ENCODE results near the gene G6PC2.
"Not testable (repeated sequence)": the region's sequence is repeated elsewhere in the genome, so short reads cannot be mapped to it uniquely, and the experiment has no call there.

G6PC2 gene, protein sequence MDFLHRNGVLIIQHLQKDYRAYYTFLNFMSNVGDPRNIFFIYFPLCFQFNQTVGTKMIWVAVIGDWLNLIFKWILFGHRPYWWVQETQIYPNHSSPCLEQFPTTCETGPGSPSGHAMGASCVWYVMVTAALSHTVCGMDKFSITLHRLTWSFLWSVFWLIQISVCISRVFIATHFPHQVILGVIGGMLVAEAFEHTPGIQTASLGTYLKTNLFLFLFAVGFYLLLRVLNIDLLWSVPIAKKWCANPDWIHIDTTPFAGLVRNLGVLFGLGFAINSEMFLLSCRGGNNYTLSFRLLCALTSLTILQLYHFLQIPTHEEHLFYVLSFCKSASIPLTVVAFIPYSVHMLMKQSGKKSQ

DNA sequence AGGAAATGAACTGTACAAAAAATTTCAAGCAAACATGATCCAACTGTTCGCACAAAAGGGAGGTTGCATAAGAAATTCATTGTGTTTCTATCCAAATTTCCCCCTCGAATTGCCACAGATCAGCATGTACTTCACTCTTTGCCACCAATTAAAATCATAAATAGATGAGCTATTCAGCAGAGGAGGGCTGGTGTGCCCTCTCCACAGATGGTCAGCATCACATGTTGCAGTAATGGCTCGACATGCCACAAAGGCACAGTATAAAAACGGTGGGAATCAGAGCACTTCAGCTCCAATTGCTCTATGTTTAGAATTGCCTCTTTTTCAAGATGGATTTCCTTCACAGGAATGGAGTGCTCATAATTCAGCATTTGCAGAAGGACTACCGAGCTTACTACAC, at the start of gene G6PC2:
Gene G6PC2 (plus strand): TSS at position 289 of the 400 bp plus-strand sequence. CDS start 41 bp downstream, at position 330.
- DNase-seq, result no peak

GRCh38 chr2:168851674-168852320, 49.3 kb upstream of the G6PC2 start:
- DNase-seq, result no peak

DNA sequence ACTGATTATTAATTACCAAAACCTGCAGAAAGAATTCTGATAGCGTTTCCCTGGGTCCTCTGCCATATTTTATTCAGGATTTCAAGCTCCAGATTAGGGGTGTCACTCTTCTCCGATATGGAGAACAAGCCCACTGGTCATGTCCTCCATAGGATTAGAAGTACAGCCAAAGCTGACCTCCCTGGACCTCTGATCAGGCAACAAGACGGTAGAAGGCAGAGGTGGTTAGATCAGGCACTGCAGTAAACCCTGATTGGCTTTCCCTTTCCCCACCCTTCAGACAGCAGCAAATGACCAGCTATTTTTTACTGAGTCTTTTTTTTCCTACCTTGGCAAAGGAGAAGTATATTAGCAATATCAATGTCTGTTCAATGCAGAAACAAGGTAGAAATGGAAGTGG, 48.6 kb upstream of the G6PC2 start:
- no peak for DNase-seq

DNA sequence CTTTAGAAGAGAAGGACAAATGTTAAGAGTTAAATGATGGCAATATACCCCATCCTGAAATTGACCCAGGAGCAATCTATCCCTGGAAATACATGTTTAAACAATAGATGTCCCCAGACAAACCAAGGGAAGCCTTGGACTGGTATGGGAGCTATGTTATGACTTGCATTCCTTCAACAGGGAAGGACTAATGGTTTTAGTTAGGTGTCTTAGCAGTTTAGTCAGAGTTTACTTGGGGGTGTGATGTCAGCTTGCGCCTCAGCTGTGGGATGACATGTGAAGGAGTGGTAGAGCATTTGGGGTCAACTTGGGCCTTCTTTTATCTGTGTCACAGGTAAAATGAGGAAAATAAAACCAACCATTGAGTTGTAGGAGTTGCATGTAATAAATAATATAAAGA, 47.6 kb upstream of the G6PC2 start:
- no peak for DNase-seq

GRCh38 chr2:168854651-168855050, 46.4 kb upstream of the G6PC2 start:
- no peak for DNase-seq

DNA sequence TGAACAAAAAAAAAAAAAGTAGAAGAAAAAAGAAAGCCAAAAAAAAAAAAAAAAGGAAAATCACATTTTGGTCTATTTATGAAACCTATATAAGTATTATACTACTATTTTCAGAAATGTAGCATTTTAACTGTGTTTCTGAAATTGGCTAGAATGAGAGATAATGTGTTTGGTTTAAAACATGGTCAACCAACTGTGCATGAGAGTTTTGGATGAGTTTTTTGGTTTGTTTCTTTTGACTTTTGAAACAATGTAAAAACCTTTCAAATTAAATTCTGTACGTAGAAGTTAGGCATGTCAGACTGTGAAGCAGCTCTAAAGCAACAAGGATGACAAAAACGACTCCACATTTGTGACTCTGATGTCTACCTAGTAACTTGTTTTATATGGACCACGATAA, 45.5 kb upstream of the G6PC2 start:
- no peak for DNase-seq

GRCh38 chr2:168858146-168858545, 42.9 kb upstream of the G6PC2 start:
- no peak for DNase-seq

GRCh38 chr2:168867164-168867563, 33.9 kb upstream of the G6PC2 start:
- not testable (repeated sequence) for DNase-seq

DNA sequence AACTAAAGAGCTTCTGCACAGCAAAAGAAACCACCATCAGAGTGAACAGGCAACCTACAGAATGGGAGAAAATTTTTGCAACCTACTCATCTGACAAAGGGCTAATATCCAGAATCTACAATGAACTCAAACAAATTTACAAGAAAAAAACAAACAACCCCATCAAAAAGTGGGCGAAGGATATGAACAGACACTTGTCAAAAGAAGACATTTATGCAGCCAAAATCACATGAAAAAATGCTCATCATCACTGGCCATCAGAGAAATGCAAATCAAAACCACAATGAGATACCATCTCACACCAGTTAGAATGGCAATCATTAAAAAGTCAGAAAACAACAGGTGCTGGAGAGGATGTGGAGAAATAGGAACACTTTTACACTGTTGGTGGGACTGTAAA, 30.7 kb upstream of the G6PC2 start:
- DNase-seq, result not testable (repeated sequence)

- DNase-seq, result not testable (repeated sequence)
These were observed 30.3 kb upstream of the G6PC2 start for GRCh38 chr2:168870824-168871223.

DNA sequence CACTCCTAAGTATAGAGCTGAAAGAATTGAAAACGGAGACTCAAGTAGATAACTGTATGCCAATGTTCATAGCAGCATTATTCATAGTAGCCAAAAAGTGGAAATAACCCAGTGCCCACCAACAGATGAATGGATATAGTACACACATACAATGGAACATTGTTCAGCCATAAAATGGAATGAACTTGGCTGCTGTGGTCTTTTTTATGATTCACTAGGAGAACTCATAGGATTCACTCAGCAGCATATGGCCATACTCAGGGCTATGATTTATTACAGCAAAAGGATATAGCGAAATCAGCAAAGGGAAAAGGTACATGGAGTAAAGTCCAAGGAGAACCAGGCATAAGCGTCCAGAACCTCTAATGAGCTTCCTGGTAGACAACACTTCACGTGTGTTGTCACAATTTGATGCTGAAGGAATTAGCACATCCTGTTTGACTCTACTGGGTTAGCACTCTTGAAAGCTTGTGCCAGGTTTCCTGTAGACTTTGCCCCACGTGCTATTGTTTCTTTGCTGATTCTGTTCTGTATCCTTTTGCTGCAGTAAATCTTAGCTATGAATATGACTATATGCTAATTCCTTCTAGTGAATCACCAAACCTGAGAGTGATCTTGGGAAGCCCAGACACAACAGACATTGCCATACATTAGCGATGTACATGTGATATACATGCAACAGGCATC, 26.6 kb upstream of the G6PC2 start:
- no peak for DNase-seq

DNA sequence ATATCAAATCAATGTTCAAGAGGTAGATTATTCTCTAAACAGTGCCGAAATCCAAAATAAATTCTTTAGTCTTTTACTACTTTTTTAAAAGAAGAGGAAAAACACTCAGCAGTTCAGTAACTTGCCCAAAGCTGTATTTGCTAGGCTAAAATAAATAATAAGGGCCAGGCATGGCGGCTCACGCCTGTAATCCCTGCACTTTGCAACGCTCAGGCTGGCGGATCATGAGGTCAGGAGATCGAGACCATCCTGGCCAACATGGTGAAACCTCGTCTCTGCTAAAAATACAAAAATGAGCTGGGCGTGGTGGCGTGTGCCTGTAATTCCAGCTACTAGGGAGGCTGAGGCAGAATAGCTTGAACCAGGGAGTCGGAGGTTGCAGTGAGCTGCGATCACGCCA, 18.9 kb upstream of the G6PC2 start:
- DNase-seq, result not testable (repeated sequence)

DNA sequence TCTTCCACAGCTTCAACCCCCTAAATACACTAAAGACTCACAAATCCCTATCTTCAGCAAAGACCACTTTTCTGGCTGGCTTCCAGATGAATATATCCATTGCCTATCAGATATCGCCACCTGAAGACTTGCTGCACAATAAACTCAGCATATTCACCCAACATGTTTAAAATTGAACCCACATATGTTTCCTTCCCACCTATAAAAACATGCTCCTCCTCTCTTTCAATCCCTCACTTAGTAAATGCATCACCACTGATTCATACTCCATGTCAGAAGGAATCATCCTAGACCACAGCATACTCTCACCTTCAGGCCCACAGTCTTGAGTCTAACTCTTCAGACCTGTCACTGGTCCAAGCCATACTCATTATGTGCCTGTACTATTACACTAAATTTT, 16.1 kb upstream of the G6PC2 start:
- no peak for DNase-seq

GRCh38 chr2:168889635-168890005, 11.5 kb upstream of the G6PC2 start:
- no peak for DNase-seq

DNA sequence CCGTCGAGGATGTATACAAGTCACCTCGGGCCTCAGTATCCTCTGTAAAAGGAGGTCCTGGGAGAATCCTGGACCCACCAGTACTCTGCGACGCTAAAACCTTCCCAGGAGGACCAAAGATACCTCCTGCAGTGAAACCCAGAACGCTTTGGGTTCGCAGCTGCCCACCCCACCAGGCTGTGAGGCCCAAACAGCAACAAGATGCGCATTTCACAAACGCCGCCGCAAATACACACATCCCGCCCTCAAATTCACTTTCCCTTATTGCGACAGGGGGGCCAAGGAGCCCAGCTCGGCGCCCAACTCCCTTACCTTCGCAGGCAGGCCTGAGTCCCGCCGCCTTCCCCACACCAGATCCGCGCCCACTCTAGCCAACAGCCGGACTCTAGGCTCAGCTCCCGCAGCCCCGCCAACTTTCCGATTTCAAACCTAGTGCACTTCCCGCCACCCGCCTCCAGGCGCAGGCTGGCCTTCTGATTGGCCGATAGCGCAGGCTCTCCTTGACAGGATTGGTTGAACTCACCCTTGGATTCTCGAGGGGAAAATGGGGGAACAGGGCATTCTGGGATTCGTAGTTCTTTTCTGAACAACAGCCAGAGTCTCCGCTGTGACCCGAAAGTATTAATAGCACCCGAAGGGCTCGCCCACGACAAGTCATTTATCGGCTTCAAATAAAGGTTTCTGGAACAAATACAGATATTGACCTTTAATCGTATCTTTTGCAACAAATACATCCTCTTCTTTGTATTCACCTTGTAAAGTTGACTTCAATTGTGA, 10.9 kb upstream of the G6PC2 start, which contains the start of gene SPC25:
Gene SPC25 (minus strand): TSS at position 425 of the 777 bp plus-strand sequence. CDS start 911 bp downstream, outside the sequence.
- DNase-seq, result peak; percentile 70

GRCh38 chr2:168892327-168892726, 8.8 kb upstream of the G6PC2 start:
- no peak for DNase-seq

DNA sequence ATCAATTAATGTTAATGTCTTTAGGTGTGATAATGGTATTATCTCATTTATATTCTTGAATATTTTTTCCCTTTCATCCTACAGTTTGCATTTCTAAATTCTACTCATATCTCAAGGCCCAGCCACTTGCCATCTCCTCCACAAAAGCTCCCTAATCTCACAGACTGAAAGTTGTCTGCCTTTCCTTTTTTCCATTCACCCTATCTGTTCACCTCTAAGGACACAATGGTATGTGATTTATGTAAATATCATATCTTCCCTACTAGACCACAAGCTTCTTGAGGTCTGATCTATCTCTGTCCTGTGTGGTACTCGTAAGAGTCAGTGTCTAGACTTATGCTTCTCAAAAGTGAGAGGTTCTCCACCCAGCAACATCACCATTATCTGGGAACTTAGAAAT, 7.0 kb upstream of the G6PC2 start:
- no peak for DNase-seq

DNA sequence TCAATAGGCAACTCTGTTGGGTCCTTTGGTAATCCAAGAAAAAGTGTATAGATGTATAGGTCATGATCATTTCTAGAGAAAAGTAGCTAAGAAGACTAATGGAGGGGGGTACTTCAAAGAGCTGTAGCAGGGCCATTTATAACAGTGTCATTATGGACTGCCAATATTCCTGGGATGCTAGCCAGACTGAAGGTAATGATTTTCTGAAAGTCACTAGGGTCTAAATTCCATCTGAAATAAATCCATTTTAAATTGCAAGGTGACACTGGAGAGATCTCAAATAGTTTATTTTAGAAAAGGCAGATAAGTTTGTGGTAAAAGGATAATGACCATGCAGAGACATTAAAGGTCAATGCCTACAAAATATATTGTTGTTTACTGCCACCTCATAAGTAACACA, 6.4 kb upstream of the G6PC2 start:
- DNase-seq, result no peak

DNA sequence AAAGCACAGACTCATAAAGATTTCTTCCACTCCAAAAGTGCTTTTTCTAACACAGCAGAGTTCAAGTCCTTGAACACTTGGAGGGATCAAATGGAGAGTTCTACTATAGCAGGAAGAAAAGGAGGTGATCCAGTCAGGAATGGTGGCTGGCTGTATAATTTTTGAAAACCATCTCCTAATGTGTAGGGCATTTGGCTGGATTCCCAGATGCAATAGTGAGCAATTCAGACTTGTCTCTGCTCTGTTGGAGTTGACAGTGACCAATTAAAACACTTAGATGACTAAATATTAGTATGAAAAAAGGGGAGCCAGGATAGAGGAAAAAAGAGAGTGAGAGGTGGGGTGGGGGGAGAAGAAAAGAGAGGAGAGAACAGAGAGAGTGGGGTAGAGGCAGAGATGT, 5.3 kb upstream of the G6PC2 start:
- no peak for DNase-seq

DNA sequence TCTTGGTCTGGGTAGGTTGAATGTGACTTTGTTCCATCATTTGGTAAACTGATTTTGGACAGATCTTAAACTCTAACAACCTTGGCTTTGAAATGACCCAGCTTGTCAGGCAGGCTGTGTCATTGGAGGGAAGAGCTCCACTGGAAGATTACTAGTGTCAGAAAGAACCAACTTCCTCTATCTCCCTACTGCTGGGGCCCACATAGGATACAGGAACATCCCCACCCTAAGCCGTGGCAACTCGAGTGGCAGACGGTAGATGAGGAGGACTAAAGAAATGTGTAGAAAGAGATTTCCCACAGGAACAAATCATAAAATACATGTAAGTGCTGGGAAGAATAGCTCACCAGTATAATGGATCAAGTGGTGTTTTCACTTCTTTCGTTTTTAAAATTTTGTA, 4.3 kb upstream of the G6PC2 start:
- no peak for DNase-seq

- no peak for DNase-seq
These were observed 3.6 kb upstream of the G6PC2 start for GRCh38 chr2:168897449-168897848.

DNA sequence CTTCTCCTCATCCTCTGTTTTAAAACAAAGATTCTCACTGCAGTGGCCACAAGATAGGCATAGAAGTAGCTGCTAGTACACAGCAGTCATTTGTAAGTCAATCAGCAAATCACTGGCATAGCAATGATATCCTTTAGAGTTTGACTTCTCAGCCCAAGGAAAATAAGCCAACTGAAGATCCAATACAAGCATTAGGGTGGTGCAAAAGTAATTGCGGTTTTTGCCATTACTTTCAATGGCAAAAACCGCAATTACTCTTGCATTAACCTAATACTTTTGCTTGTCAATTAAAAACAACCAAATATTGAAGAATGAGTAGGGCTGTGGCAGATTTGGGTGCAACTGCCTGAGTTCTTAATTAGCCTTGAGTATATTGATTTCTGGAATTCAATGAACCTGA, 2.8 kb downstream of the G6PC2 start:
- no peak for DNase-seq

DNA sequence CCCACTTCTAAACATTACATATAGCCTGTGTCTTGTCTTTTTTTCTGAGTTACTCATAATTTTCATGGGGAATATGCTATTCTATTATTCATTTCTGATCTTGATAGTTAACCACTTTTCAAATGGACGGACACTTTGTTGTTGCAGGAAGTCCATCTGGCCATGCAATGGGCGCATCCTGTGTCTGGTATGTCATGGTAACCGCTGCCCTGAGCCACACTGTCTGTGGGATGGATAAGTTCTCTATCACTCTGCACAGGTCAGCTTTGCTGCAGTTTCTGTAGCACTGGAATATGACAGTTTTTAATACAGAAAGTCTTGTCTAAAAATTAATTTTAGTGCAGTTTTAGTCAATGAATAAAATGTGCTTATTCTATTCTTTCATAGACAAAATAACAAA, 3.3 kb downstream of the G6PC2 start:
- no peak for DNase-seq

Measured in amniotic stem cell (primary cell).